Neural crest cell (in vitro differentiated cells): Measurements from ENCODE around the gene KRAS. TPM values are rescaled to one million over a fixed set of nuclear protein-coding genes. Genes with fewer than 3 reads are reported as not detected.

Experiments used
- DNase-seq: peaks from one replicate; pipeline ENCODE4 v3.0.0; 2021; ENCODE audit warnings: low read depth, mixed read lengths, low spot score
- H3K27ac Mint-ChIP-seq: one replicate; pipeline ENCODE4 v1.8.0; 2021; ENCODE audit warnings: mild to moderate bottlenecking, mixed read lengths; ENCODE audit not compliant: unreplicated experiment
- H3K27me3 Mint-ChIP-seq: 2 replicates; pipeline ENCODE4 v1.8.0; 2021; ENCODE audit warnings: low read depth, mild to moderate bottlenecking, mixed read lengths
- H3K36me3 Mint-ChIP-seq: 2 replicates; pipeline ENCODE4 v1.8.0; 2021; ENCODE audit warnings: low read depth, mild to moderate bottlenecking, mixed read lengths
- H3K4me1 Mint-ChIP-seq: 2 replicates; pipeline ENCODE4 v1.8.0; 2021; ENCODE audit warnings: mixed read lengths
- H3K4me3 Mint-ChIP-seq: one replicate; pipeline ENCODE4 v1.8.0; 2021; ENCODE audit warnings: mild to moderate bottlenecking, mixed read lengths
- H3K9me3 Mint-ChIP-seq: 2 replicates; pipeline ENCODE4 v1.8.0; 2021; ENCODE audit warnings: mixed read lengths
- total RNA-seq: library from RNA; stranded (reverse); gene quantifications from 2 replicates; pipeline ENCODE4 v1.2.1, GENCODE V29; 2021
- TF ChIP-seq, protein P1 (sequence below): fragments of 200-600 bp; sonication (generic); conservative IDR thresholded peaks from 2 replicates; pipeline ENCODE4 v1.5.0; 2021; ENCODE audit warnings: antibody characterized with exemption, mild to moderate bottlenecking

Gene KRAS
- total RNA-seq, 1 donor from 2014 or later = 31.2 TPM

DNA sequence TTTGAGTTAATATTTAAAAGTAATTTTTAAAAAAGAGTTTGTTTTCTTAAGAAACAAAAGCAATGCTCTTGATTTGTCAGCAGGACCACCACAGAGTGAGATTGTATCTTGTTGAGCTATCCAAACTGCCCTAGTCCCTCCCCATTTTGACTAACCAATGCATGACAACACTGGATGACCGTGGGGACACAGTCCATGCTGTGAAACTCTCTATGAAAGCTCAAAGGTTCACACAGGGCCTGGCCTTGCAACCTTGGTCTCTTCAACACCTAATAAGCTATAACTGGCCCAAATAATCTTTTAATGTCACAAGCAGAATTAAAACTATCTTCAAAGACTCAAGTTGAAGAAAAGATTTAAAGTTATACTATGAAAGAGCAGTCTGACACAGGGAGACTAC lies 42.2 kb downstream of the KRAS start:
- TF ChIP-seq, protein P1, sequence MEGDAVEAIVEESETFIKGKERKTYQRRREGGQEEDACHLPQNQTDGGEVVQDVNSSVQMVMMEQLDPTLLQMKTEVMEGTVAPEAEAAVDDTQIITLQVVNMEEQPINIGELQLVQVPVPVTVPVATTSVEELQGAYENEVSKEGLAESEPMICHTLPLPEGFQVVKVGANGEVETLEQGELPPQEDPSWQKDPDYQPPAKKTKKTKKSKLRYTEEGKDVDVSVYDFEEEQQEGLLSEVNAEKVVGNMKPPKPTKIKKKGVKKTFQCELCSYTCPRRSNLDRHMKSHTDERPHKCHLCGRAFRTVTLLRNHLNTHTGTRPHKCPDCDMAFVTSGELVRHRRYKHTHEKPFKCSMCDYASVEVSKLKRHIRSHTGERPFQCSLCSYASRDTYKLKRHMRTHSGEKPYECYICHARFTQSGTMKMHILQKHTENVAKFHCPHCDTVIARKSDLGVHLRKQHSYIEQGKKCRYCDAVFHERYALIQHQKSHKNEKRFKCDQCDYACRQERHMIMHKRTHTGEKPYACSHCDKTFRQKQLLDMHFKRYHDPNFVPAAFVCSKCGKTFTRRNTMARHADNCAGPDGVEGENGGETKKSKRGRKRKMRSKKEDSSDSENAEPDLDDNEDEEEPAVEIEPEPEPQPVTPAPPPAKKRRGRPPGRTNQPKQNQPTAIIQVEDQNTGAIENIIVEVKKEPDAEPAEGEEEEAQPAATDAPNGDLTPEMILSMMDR = no peak
- no peaks in the 10 kb centered on the region for H3K4me1 Mint-ChIP-seq
- H3K9me3 Mint-ChIP-seq = no peaks in the 10 kb centered on the region
- no peaks in the 10 kb centered on the region for H3K27me3 Mint-ChIP-seq
- H3K36me3 Mint-ChIP-seq = no peaks in the 10 kb centered on the region
- H3K4me3 Mint-ChIP-seq = no peak overlapping the region
- DNase-seq = no peak
- no peak overlapping the region for H3K27ac Mint-ChIP-seq

- TF ChIP-seq, protein P1 = no peak
- Mint-ChIP-seq H3K27me3 (no peaks in the 10 kb centered on the region), H3K4me1 (no peaks in the 10 kb centered on the region), H3K4me3 (no peak overlapping the region), H3K27ac (no peak overlapping the region), H3K36me3 (peaks cover 3% of the 10 kb centered on the region), H3K9me3 (no peaks in the 10 kb centered on the region)
- DNase-seq = no peak
Measured at GRCh38 chr12:25207846-25208245, 42.9 kb downstream of the KRAS start.

DNA sequence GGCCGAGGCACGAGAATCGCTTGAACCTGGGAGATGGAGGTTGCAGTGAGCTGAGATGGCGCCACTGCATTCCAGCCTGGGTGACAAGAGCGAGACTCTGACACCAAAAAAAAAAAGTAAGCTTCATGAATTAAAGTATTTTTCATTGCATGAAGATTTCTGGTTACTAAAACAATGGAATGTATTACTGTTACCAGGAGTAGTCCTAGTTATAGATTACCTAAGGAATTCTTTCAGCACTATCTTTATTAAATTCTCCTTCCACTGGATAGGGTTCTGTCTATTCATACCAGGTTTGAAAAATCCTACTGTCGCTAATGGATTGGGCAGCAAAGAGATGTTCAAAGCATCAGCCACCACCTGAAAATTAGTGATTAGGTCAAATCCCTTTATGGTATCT lies 43.3 kb downstream of the KRAS start:
- Mint-ChIP-seq H3K36me3 (peaks cover 3% of the 10 kb centered on the region), H3K27me3 (no peaks in the 10 kb centered on the region), H3K9me3 (no peaks in the 10 kb centered on the region), H3K4me1 (no peaks in the 10 kb centered on the region), H3K27ac (no peak overlapping the region), H3K4me3 (no peak overlapping the region)
- TF ChIP-seq, protein P1 = no peak
- no peak for DNase-seq

- Mint-ChIP-seq H3K27ac (no peak overlapping the region), H3K27me3 (no peaks in the 10 kb centered on the region), H3K36me3 (peaks cover 3% of the 10 kb centered on the region), H3K4me3 (no peak overlapping the region), H3K9me3 (no peaks in the 10 kb centered on the region), H3K4me1 (no peaks in the 10 kb centered on the region)
- TF ChIP-seq, protein P1 = no peak
- no peak for DNase-seq
Measured at GRCh38 chr12:25202137-25202536, 48.6 kb downstream of the KRAS start.

- H3K9me3 Mint-ChIP-seq = no peaks in the 10 kb centered on the region
- H3K4me3 Mint-ChIP-seq = no peak overlapping the region
- TF ChIP-seq, protein P1 = no peak
- H3K36me3 Mint-ChIP-seq = peaks cover 3% of the 10 kb centered on the region
- H3K27me3 Mint-ChIP-seq = no peaks in the 10 kb centered on the region
- peaks cover 5% of the 10 kb centered on the region for H3K4me1 Mint-ChIP-seq
- no peak overlapping the region for H3K27ac Mint-ChIP-seq
- no peak for DNase-seq
Measured at GRCh38 chr12:25200703-25201102, 50.0 kb downstream of the KRAS start.

- no peak overlapping the region for H3K27ac Mint-ChIP-seq
- no peak overlapping the region for H3K4me3 Mint-ChIP-seq
- DNase-seq = no peak
- no peaks in the 10 kb centered on the region for H3K9me3 Mint-ChIP-seq
- H3K27me3 Mint-ChIP-seq = no peaks in the 10 kb centered on the region
- TF ChIP-seq, protein P1 = no peak
- peaks cover 20% of the 10 kb centered on the region for H3K4me1 Mint-ChIP-seq
- no peaks in the 10 kb centered on the region for H3K36me3 Mint-ChIP-seq
Measured at GRCh38 chr12:25197608-25198007, 53.1 kb downstream of the KRAS start.
